GM12891 (cell line): ENCODE data around the gene PACS2.
"Not testable (repeated sequence)": the region's sequence is repeated elsewhere in the genome, so short reads cannot be mapped to it uniquely, and the experiment has no call there.

Experiments
- DNase-seq: peaks from one replicate; pipeline ENCODE4 v3.0.0; 2011; ENCODE audit warnings: low spot score; ENCODE audit not compliant: insufficient read length
- FAIRE-seq: peaks from 2 replicates; lab custom pipeline; 2011; peaks lifted over from hg19 to GRCh38; lab: Jason Lieb, UNC
- PAX5 ChIP-seq: IDR thresholded peaks from 2 replicates; pipeline ENCODE4 v1.6.1; 2011; ENCODE audit warnings: low read length, moderate library complexity, mild to moderate bottlenecking; ENCODE audit not compliant: insufficient read depth, severe bottlenecking
- POLR2A ChIP-seq: IDR thresholded peaks from 2 replicates; pipeline ENCODE4 v1.6.1; 2011; ENCODE audit warnings: low read depth, low read length, control low read depth
- POLR2AphosphoS5 ChIP-seq: IDR thresholded peaks from 2 replicates; pipeline ENCODE4 v1.6.1; 2011; ENCODE audit warnings: low read depth, low read length, control low read depth
- POU2F2 ChIP-seq: IDR thresholded peaks from 2 replicates; pipeline ENCODE4 v1.6.1; 2011; ENCODE audit warnings: low read depth, mild to moderate bottlenecking, control low read depth, low read length, moderate library complexity
- SPI1 ChIP-seq: IDR thresholded peaks from 2 replicates; pipeline ENCODE4 v1.6.1; 2011; ENCODE audit warnings: low read depth, low read length, control low read depth
- TAF1 ChIP-seq: IDR thresholded peaks from 2 replicates; pipeline ENCODE4 v1.6.1; 2011; ENCODE audit warnings: low read depth, low read length, control low read depth

PACS2 gene

DNA sequence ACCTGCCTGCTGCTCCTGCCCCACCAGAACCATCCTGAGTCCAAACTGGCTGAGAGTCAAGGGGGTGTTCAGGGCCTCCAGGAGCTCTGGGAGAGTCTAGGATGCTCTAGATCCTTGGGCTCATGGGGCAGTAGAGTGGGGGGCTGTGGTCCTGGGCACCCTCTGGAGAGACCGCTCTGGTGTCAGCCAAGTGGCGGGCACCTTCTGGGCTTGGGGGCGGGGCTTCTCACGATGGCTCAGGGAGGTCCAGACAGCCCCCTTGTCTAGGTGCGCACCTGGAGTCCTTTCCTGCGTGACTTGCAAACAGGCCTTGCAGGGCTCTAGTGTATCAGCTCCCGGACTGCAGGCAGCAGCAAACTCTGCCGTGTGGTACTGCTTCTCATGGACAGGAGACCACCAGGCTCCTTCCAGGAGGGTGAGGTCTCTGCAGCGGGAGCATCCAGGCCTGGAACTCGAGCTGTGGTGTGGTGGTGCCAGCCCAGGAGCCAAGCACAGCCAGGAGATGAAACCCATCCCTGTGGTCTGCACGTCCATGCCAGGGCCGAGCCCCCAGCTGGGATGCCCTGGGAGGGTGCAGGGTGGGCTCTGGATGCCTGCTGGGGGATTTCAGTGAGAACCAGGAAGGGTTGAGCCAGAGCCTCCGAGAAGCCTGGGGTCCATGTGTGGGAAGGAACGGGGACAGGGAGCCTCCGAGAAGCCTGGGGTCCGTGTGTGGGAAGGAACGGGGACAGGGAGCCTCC, 15.0 kb downstream of the PACS2 start:
- FAIRE-seq: no peak
- TF ChIP-seq POLR2AphosphoS5: no peak
- no peak for TF ChIP-seq SPI1
- TF ChIP-seq TAF1: no peak
- TF ChIP-seq POU2F2: no peak
- no peak for TF ChIP-seq POLR2A

DNA sequence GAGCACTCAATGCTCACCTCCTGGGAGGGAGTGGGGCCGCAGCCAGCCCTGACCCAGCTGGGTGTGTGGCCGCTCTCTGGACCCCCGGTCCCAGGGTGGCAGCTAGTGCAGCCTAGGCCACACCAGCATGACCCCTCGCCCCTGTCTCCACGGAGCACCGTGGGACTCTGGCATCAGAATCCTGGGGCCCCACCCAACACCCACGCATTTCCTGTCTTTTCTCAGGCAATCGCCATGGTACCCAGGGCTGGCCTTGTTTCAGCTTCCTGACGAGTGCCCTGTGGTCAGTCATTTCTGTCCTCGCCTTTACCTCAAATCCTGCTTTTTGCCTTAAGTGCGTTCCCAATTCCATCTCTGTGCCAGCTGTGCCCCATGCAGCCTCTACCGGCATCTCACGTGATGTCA, 15.9 kb downstream of the PACS2 start:
- DNase-seq (no peak), FAIRE-seq (peak; percentile 16)
- TF ChIP-seq TAF1 (no peak), PAX5 (no peak), POLR2AphosphoS5 (no peak), POLR2A (no peak), POU2F2 (no peak), SPI1 (no peak)

More for the DNA sequence above, 15.0 kb downstream of the PACS2 start:
- DNase-seq: no peak

GRCh38 chr14:105331575-105332349, 17.2 kb downstream of the PACS2 start:
- DNase-seq (no peak), FAIRE-seq (no peak)
- TF ChIP-seq POLR2AphosphoS5 (no peak), PAX5 (no peak), POU2F2 (no peak), SPI1 (no peak), TAF1 (no peak), POLR2A (no peak)

DNA sequence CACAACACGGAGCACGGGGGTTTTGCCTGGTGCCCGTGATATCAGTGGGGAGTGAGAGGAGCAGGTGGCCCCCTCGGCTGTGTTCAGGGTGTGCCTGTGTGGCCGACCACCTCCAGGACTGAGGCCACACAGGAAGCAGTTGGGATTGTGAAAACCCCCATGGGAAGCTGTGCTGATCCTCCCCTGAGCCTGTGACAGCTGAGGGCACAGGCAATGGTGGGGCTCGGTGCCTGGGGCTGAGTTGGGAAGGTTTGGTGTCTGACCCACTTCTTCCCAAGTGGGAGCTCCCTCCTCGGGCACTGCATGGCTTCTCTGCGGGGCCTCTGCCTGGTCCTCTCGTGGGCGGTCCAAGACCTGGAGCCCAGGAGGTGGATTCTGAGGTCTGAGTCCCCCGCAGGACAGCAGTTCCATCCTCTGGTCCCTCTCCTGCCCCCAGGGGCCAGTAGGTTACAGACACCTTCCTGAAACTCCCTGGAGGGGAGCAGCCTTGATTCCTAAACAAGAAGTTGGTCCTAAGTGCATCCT, 17.9 kb downstream of the PACS2 start:
- no peak for DNase-seq
- TF ChIP-seq SPI1: no peak
- no peak for TF ChIP-seq POU2F2
- FAIRE-seq: no peak

DNA sequence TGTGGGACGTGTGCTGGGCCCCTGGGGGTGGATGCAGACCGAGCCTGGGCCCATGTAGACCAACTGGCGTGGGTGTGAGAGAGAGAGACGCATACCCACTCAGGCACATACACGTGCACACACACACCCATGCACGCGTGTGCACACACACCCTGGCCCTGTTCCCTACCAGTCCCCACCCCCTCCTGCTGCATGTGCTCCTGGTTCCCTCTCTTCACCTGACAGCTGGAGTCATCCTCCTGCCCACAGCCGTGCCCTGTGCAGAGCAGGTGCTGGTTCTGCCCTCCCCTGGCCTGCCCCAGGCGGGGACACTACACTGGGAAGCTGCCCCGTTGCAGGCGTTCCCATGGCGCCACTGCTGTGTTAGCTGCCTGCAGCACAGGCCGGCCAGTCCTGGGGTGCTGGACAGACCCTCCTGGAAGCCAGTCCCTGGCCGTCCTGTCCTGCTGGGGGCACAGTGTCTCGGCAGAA, 18.5 kb downstream of the PACS2 start:
- no peak for TF ChIP-seq POU2F2
- no peak for TF ChIP-seq POLR2A
- no peak for TF ChIP-seq SPI1
- no peak for TF ChIP-seq TAF1
- TF ChIP-seq POLR2AphosphoS5: no peak
- TF ChIP-seq PAX5: no peak
- no peak for FAIRE-seq
- DNase-seq: no peak

DNA sequence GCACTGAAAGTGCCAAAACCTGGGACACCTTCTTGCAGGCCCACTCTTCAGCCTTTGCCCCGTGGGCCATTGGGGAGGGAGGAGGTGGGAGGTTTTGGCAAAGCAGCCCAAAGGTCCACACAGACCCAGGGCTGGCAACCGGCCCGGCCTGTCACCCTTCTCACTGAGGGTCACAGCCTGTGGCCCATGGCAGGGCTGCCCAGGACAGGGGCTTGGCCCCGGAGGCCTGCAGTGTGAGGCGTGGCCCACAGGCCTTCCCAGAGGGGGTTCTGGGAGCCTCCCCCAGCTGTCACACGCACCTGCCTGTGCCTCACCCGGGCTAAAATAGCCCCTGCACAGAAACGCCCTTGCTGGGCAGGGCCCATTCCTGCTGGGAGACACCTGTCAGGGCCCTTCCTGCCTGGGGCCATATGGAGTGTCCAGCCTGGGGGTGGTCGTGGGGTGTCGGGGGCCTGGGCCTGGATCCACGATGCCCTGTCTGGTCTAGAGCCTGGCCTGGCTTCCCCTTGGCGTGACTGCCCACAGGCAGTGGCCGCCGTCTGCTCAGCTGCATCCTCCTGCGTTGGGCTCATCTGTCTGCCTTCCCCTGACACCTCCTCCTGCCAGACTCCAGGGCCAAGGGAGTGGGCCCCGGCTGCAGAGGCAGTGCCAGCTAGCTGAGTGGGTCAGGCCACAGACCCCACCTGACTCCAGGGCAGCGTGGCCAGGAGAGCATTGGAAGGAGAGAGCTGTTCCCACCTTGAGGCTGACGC, 19.2 kb downstream of the PACS2 start:
- no peak for TF ChIP-seq PAX5
- no peak for TF ChIP-seq POLR2A
- no peak for TF ChIP-seq TAF1
- no peak for FAIRE-seq
- no peak for DNase-seq

DNA sequence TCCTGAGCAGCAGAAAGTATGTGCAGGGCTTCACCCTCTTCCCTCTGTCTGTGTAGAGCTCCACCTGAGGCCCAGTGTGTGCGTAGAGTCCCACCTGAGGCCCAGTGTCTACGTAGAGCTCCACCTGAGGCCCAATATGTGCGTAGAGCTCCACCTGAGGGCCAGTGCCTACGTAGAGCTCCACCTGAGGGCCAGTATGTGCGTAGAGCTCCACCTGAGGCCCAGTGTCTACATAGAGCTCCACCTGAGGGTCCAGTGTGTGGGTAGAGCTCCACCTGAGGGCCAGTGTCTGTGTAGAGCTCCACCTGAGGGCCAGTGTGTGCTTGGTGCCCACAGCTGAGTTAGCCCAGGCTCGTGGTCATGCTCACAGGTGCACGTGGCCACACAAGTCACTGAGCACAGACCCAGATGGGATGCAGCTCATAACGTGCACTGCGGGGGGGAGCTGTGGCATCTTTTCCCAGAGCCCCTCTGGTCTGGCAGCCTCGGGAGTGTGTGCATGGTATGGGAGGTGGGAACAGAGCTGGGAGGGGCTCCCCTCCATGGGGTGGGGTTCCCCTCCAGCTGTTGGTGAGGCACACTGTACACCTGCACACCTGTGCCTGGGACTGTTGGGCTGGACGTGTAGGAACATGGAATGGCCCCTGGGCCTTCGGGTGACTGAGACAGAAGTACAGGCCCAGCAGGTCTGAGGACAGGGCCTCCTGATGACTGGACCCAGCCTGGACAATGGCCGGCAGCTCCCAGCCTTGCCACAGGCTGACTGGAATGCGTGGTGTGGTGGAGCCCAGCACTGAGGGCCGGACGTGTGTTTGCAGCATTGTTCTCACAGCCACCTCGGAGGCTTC, 20.1 kb downstream of the PACS2 start:
- TF ChIP-seq PAX5 (no peak), TAF1 (no peak), SPI1 (no peak), POLR2A (no peak), POU2F2 (no peak), POLR2AphosphoS5 (no peak)
- DNase-seq (no peak), FAIRE-seq (no peak)

DNA sequence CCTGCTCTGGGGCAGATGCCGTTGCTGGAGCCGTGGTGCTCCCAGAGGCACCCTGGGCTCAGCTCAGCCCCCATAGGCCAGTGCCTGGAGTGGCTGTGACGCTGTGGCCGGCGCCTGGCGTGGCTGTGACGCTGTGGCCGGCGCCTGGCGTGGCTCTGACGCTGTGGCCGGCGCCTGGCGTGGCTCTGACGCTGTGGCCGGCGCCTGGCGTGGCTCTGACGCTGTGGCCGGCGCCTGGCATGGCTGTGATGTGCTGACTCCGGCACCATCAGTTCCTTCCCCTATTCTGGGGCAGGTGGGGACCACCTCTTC, 20.6 kb downstream of the PACS2 start:
- DNase-seq, FAIRE-seq: not testable (repeated sequence)
